ENCODE measurements around the gene CALML3. TPM values are rescaled to one million over a fixed set of nuclear protein-coding genes. Genes with fewer than 3 reads are reported as not detected.

Gene CALML3
- total and polyA plus RNA-seq, 4 donors: 0.02 to 0.11 (median 0.04) TPM; not detected in 1

GRCh38 chr10:5515948-5516761 lies 8.6 kb upstream of the CALML3 start:
- Histone ChIP-seq H3K36me3 (ENCODE audit: control insufficient read depth in 4 of 4, insufficient read depth in 4 of 4, low read length in 4 of 4) (no peaks in the 10 kb centered on the region), H3K9me3 (ENCODE audit: control insufficient read depth in 4 of 4, insufficient read depth in 3 of 4, low read length in 3 of 4) (no peaks in the 10 kb centered on the region), H3K9ac (ENCODE audit: insufficient read depth in 1 of 2, low read length in 2 of 2) (no peak overlapping the region), H3K4me1 (ENCODE audit: control insufficient read depth in 5 of 5, insufficient read depth in 5 of 5, low read length in 5 of 5) (peaks cover 0 to 16% (median 0%) of the 10 kb centered on the region in 5 donors), H3K27me3 (ENCODE audit: control insufficient read depth in 3 of 3, insufficient read depth in 3 of 3, low read length in 2 of 3) (no peaks in the 10 kb centered on the region), H3K4me3 (no peak overlapping the region), H3K27ac (ENCODE audit: low read depth in 1 of 2, low read length in 1 of 2) (no peak overlapping the region)
- TF ChIP-seq CTCF (IDR thresholded peaks at IDR 0.05; ENCODE audit: control extremely low read depth, extremely low read depth): no peak
- 76 to 83% methylated on average over 10 of the region's 10 CpGs for WGBS, 2 donors
- DNase-seq (no peak), ATAC-seq (ENCODE audit: insufficient read depth, low FRiP score) (no peak)

- ATAC-seq (ENCODE audit: insufficient read depth, low FRiP score) (no peak), DNase-seq (no peak)
- TF ChIP-seq CTCF (IDR thresholded peaks at IDR 0.05; ENCODE audit: control extremely low read depth, extremely low read depth): no peak
- H3K9me3 ChIP-seq (ENCODE audit: control insufficient read depth in 4 of 4, insufficient read depth in 3 of 4, low read length in 3 of 4): no peaks in the 10 kb centered on the region
- 71 to 81% methylated on average over 5 of the region's 5 CpGs for WGBS, 2 donors
- no peaks in the 10 kb centered on the region for H3K36me3 ChIP-seq (ENCODE audit: control insufficient read depth in 4 of 4, insufficient read depth in 4 of 4, low read length in 4 of 4)
- H3K27me3 ChIP-seq (ENCODE audit: control insufficient read depth in 3 of 3, insufficient read depth in 3 of 3, low read length in 2 of 3): no peaks in the 10 kb centered on the region
- no peak overlapping the region for H3K9ac ChIP-seq (ENCODE audit: insufficient read depth in 1 of 2, low read length in 2 of 2)
- H3K4me3 ChIP-seq: no peak overlapping the region
- H3K4me1 ChIP-seq (ENCODE audit: control insufficient read depth in 5 of 5, insufficient read depth in 5 of 5, low read length in 5 of 5): peaks cover 0 to 16% (median 0%) of the 10 kb centered on the region in 5 donors
- no peak overlapping the region for H3K27ac ChIP-seq (ENCODE audit: low read depth in 1 of 2, low read length in 1 of 2)
These were observed 7.2 kb upstream of the CALML3 start for GRCh38 chr10:5517546-5517945.

GRCh38 chr10:5518143-5518542 lies 6.6 kb upstream of the CALML3 start:
- ATAC-seq (ENCODE audit: insufficient read depth, low FRiP score): peak; percentile 27
- Histone ChIP-seq H3K27ac (ENCODE audit: low read depth in 1 of 2, low read length in 1 of 2) (no peak overlapping the region), H3K36me3 (ENCODE audit: control insufficient read depth in 4 of 4, insufficient read depth in 4 of 4, low read length in 4 of 4) (no peaks in the 10 kb centered on the region), H3K4me3 (no peak overlapping the region), H3K9ac (ENCODE audit: insufficient read depth in 1 of 2, low read length in 2 of 2) (no peak overlapping the region), H3K9me3 (ENCODE audit: control insufficient read depth in 4 of 4, insufficient read depth in 3 of 4, low read length in 3 of 4) (no peaks in the 10 kb centered on the region), H3K27me3 (ENCODE audit: control insufficient read depth in 3 of 3, insufficient read depth in 3 of 3, low read length in 2 of 3) (no peaks in the 10 kb centered on the region), H3K4me1 (ENCODE audit: control insufficient read depth in 5 of 5, insufficient read depth in 5 of 5, low read length in 5 of 5) (peaks cover 0 to 16% (median 0%) of the 10 kb centered on the region in 5 donors)
- DNase-seq: peak; percentile 56 to 67 (median 60)
- TF ChIP-seq CTCF (IDR thresholded peaks at IDR 0.05; ENCODE audit: control extremely low read depth, extremely low read depth): no peak
- 62 to 75% methylated on average over 5 of the region's 5 CpGs for WGBS, 2 donors

Data from lung (tissue), 12 donors.